Panc1 (cell line): ENCODE data around the gene GPR152. TPM values are rescaled to one million over a fixed set of nuclear protein-coding genes. Genes with fewer than 3 reads are reported as not detected.

ENCODE experiments used
- ATAC-seq: fragments of 200-7000 bp; cut with Tn5 transposase; 2 replicates; pipeline ENCODE4 v1.9.1; 2020; ENCODE audit warnings: mild to moderate bottlenecking, moderate library complexity
- BruUV-seq: library from RNA; stranded (reverse); fragments of 400-500 nt; replicated peaks from 2 replicates; lab custom pipeline; 2021; lab: Mats Ljungman, UMichigan
- CTCF ChIA-PET: fragments of 300-600 bp; sonication (Branson Sonifier 250); formaldehyde crosslinking; loops from one replicate; lab custom pipeline; 2022; ENCODE audit warnings: antibody characterized with exemption; lab: Charles Lee
- POLR2A ChIA-PET: fragments of 300-600 bp; sonication (Branson Sonifier 250); formaldehyde crosslinking; loops from one replicate; lab custom pipeline; 2022; ENCODE audit warnings: antibody characterized with exemption; lab: Charles Lee
- DNase-seq: peaks from one replicate; pipeline ENCODE4 v3.0.0-alpha.2; 2010; ENCODE audit warnings: low read depth, low spot score
- H3K27ac ChIP-seq: 2 replicates; pipeline ENCODE4 v1.5.1; 2011; ENCODE audit warnings: mild to moderate bottlenecking, low read length, inconsistent platforms
- H3K27me3 ChIP-seq: fragments of 200-500 bp; sonication (Bioruptor generic); 2 replicates; pipeline ENCODE4 v1.6.0; 2014; ENCODE audit warnings: low read length, inconsistent platforms; ENCODE audit not compliant: control insufficient read depth, insufficient read depth
- H3K36me3 ChIP-seq: fragments of 200-500 bp; sonication (Bioruptor generic); 2 replicates; pipeline ENCODE4 v1.5.1; 2014; ENCODE audit warnings: inconsistent platforms, mild to moderate bottlenecking, low read length, moderate library complexity; ENCODE audit not compliant: control insufficient read depth, insufficient read depth
- H3K4me1 ChIP-seq: 2 replicates; pipeline ENCODE4 v1.5.1; 2011; ENCODE audit warnings: inconsistent platforms, mild to moderate bottlenecking, low read length, moderate library complexity; ENCODE audit not compliant: control insufficient read depth, insufficient read depth
- H3K4me3 ChIP-seq, 2 experiments: 2 replicates each; pipeline ENCODE4 v1.5.1; 2011 to 2012; ENCODE audit warnings: low read depth in 2 of 2, low read length in 2 of 2, mild to moderate bottlenecking in 2 of 2, inconsistent platforms in 1 of 2, moderate library complexity in 1 of 2
- H3K9me3 ChIP-seq: fragments of 200-500 bp; sonication (Bioruptor generic); 2 replicates; pipeline ENCODE4 v1.5.1; 2014; ENCODE audit warnings: low read depth, mild to moderate bottlenecking, inconsistent platforms, low read length, moderate library complexity; ENCODE audit not compliant: control insufficient read depth, insufficient read depth
- POLR2AphosphoS5 ChIP-seq: IDR thresholded peaks from 2 replicates; pipeline ENCODE4 v1.6.1; 2012; ENCODE audit warnings: mild to moderate bottlenecking, low read depth, low read length, moderate library complexity
- SIN3A ChIP-seq: IDR thresholded peaks from 2 replicates; pipeline ENCODE4 v1.6.1; 2012; ENCODE audit warnings: low read depth, mild to moderate bottlenecking, low read length, moderate library complexity, borderline replicate concordance; ENCODE audit not compliant: insufficient read depth
- TCF7L2 ChIP-seq: IDR thresholded peaks from 2 replicates; pipeline ENCODE4 v1.6.1; 2011; ENCODE audit warnings: mild to moderate bottlenecking, low read depth, low read length, inconsistent platforms
- in situ Hi-C: cut with HindIII; loops from 2 replicates; pipeline ENCODE4 v1.10.0; 2016; ENCODE audit warnings: low sequenced_read_pairs, low pct_unique_long_range_greater_than_20kb
- intact Hi-C: fragments of 100-400 bp; cut with micrococcal nuclease; formaldehyde crosslinking; loops from one replicate; pipeline ENCODE4 v1.10.0; 2022; ENCODE audit not compliant: unreplicated experiment
- total RNA-seq: library from RNA; stranded (reverse); gene quantifications from one replicate; pipeline ENCODE4 v1.2.1, GENCODE V29; 2021; ENCODE audit not compliant: unreplicated experiment
- TF ChIP-seq, protein P1 (sequence below), 2 experiments: IDR thresholded peaks; 2 replicates each; pipeline ENCODE4 v1.6.1; 2011 to 2012; ENCODE audit warnings: low read depth in 2 of 2, control low read depth in 1 of 2, low read length in 1 of 2, mild to moderate bottlenecking in 1 of 2, moderate library complexity in 1 of 2; ENCODE audit not compliant: insufficient read depth in 1 of 2
- TF ChIP-seq, protein P2 (sequence below): fragments of 450-650 bp; IDR thresholded peaks from 2 replicates; pipeline ENCODE4 v1.5.1; 2017; ENCODE audit warnings: mild to moderate bottlenecking

The GPR152 gene
- total RNA-seq, 1 experiment from 2014 or later: not detected

- no peak for ATAC-seq
- no peaks in the 10 kb centered on the region; the same call in 1 of the 2 replicates for H3K4me1 ChIP-seq
- no peaks in the 10 kb centered on the region for H3K27me3 ChIP-seq
- H3K4me3 ChIP-seq: no peak overlapping the region
- no peaks in the 10 kb centered on the region for H3K9me3 ChIP-seq
- in situ Hi-C loops (no loop called here), intact Hi-C loops (no loop called here)
- H3K36me3 ChIP-seq: no peaks in the 10 kb centered on the region
- ChIA-PET POLR2A (no interaction called here), CTCF (no interaction called here)
- no peak for DNase-seq
- BruUV-seq: no TSS peak
- no peak for TF ChIP-seq SIN3A
- TF ChIP-seq, protein P1, sequence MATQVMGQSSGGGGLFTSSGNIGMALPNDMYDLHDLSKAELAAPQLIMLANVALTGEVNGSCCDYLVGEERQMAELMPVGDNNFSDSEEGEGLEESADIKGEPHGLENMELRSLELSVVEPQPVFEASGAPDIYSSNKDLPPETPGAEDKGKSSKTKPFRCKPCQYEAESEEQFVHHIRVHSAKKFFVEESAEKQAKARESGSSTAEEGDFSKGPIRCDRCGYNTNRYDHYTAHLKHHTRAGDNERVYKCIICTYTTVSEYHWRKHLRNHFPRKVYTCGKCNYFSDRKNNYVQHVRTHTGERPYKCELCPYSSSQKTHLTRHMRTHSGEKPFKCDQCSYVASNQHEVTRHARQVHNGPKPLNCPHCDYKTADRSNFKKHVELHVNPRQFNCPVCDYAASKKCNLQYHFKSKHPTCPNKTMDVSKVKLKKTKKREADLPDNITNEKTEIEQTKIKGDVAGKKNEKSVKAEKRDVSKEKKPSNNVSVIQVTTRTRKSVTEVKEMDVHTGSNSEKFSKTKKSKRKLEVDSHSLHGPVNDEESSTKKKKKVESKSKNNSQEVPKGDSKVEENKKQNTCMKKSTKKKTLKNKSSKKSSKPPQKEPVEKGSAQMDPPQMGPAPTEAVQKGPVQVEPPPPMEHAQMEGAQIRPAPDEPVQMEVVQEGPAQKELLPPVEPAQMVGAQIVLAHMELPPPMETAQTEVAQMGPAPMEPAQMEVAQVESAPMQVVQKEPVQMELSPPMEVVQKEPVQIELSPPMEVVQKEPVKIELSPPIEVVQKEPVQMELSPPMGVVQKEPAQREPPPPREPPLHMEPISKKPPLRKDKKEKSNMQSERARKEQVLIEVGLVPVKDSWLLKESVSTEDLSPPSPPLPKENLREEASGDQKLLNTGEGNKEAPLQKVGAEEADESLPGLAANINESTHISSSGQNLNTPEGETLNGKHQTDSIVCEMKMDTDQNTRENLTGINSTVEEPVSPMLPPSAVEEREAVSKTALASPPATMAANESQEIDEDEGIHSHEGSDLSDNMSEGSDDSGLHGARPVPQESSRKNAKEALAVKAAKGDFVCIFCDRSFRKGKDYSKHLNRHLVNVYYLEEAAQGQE (IDR thresholded peaks at IDR 0.05; ENCODE audit: insufficient read depth in 1 of 2, low read depth in 2 of 2, low read length in 1 of 2): no peak
- no peak for TF ChIP-seq POLR2AphosphoS5
- TF ChIP-seq, protein P2, sequence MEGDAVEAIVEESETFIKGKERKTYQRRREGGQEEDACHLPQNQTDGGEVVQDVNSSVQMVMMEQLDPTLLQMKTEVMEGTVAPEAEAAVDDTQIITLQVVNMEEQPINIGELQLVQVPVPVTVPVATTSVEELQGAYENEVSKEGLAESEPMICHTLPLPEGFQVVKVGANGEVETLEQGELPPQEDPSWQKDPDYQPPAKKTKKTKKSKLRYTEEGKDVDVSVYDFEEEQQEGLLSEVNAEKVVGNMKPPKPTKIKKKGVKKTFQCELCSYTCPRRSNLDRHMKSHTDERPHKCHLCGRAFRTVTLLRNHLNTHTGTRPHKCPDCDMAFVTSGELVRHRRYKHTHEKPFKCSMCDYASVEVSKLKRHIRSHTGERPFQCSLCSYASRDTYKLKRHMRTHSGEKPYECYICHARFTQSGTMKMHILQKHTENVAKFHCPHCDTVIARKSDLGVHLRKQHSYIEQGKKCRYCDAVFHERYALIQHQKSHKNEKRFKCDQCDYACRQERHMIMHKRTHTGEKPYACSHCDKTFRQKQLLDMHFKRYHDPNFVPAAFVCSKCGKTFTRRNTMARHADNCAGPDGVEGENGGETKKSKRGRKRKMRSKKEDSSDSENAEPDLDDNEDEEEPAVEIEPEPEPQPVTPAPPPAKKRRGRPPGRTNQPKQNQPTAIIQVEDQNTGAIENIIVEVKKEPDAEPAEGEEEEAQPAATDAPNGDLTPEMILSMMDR: no peak
- TF ChIP-seq TCF7L2: no peak
- H3K27ac ChIP-seq: no peak overlapping the region
Measured at GRCh38 chr11:67495234-67496005, 42.9 kb upstream of the GPR152 start.

DNA sequence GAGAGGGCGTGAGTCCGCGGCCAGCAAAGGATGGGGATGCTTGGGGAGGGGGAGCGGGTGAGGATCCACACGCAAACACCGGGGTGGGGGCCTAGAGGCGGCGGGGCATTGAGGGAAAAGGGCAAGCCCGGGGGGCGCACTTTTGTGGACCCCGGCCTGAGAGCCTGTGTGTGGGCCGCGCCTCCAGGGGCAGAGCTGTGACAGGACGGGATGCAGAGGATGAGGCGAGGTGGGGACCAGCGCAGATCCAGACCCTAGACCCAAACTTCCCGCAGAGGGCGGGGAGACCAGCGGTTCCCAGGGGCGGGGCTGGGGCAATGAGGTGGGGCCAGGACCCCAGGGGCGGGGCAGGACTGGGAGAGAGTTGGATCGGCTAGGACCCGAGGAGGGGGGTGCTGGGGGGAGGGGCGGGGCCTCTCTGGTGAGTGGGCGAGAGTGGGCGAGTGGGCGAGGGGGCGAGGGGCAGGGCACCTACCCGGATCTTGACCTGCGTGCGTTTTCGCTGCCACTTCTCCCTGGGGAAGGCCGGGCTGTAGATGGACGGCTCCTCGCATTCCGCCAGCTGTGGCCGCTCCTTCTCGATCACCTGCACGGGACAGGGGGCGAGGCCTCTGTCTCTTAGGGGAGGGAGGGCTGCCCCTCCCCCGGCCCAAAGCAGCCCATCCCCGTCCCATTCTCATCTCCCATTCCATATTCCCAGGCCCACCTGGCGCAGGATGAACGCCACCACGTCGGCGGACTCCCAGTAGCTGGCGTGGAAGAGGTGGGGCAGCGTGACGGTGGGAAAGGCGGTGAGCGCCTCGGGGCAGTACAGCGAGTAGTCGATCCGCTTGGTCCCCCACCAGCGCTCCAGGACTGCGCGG lies 42.1 kb upstream of the GPR152 start:
- POLR2A ChIA-PET: no interaction called here

More for the DNA sequence above, 42.1 kb upstream of the GPR152 start:
- ATAC-seq (no peak), DNase-seq (no peak)
- H3K27me3 ChIP-seq: no peaks in the 10 kb centered on the region
- H3K36me3 ChIP-seq: no peaks in the 10 kb centered on the region
- no peak overlapping the region for H3K27ac ChIP-seq
- intact Hi-C loops: no loop called here
- no peaks in the 10 kb centered on the region; the same call in 1 of the 2 replicates for H3K4me1 ChIP-seq
- no peak overlapping the region for H3K4me3 ChIP-seq
- TF ChIP-seq, protein P2: no peak
- no peak for TF ChIP-seq SIN3A
- TF ChIP-seq, protein P1 (IDR thresholded peaks at IDR 0.05; ENCODE audit: insufficient read depth in 1 of 2, low read depth in 2 of 2, low read length in 1 of 2): no peak
- no peak for TF ChIP-seq POLR2AphosphoS5
- no peak for TF ChIP-seq TCF7L2
- BruUV-seq: no TSS peak
- in situ Hi-C loops: no loop called here
- CTCF ChIA-PET: no interaction called here
- H3K9me3 ChIP-seq: no peaks in the 10 kb centered on the region
